ENCODE data around the gene TOMM40.

DNA sequence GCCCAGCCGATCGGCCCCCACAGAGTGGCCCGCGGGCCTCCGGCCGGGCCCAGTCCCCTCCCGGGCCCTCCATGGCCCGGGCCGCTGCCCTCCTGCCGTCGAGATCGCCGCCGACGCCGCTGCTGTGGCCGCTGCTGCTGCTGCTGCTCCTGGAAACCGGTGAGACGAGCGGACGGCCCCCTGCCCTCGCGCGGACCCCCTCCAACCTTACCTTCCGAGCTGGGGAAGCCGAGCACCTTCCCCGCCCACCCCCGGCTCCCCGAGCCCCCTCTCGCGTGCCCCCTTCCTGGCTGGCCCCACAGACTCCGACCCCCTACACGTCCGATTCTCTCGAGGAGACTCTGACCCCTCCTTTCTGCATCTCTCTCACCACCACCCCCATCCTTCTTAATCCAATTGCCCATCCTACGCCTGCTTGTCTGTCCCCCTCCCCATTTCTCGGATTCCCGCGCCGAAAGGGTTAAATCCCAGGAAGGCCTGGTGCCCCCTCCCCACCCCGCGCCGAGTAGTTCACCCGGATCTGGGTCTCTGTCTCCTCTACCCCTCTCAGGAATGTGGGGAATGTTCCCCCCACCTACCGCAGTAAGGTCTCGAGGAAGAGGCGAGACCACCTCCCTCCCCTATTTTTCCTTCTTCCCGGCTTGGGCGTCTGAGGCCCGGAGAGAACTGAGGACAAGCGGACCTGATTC, 44.5 kb upstream of the TOMM40 start:
- TF ChIP-seq, protein P1, sequence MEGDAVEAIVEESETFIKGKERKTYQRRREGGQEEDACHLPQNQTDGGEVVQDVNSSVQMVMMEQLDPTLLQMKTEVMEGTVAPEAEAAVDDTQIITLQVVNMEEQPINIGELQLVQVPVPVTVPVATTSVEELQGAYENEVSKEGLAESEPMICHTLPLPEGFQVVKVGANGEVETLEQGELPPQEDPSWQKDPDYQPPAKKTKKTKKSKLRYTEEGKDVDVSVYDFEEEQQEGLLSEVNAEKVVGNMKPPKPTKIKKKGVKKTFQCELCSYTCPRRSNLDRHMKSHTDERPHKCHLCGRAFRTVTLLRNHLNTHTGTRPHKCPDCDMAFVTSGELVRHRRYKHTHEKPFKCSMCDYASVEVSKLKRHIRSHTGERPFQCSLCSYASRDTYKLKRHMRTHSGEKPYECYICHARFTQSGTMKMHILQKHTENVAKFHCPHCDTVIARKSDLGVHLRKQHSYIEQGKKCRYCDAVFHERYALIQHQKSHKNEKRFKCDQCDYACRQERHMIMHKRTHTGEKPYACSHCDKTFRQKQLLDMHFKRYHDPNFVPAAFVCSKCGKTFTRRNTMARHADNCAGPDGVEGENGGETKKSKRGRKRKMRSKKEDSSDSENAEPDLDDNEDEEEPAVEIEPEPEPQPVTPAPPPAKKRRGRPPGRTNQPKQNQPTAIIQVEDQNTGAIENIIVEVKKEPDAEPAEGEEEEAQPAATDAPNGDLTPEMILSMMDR (conservative IDR thresholded peaks at IDR 0.05; ENCODE audit: low read length) = no peak
- no peak for TF ChIP-seq EZH2phosphoT487 (IDR thresholded peaks at IDR 0.05; ENCODE audit: borderline replicate concordance)

Measured in Loucy (cell line).